ENCODE measurements around the gene CPED1. TPM values are rescaled to one million over a fixed set of nuclear protein-coding genes. Genes with fewer than 3 reads are reported as not detected.

The CPED1 gene
- total RNA-seq, 1 experiment from 2014 or later: 1.8 TPM

DNA sequence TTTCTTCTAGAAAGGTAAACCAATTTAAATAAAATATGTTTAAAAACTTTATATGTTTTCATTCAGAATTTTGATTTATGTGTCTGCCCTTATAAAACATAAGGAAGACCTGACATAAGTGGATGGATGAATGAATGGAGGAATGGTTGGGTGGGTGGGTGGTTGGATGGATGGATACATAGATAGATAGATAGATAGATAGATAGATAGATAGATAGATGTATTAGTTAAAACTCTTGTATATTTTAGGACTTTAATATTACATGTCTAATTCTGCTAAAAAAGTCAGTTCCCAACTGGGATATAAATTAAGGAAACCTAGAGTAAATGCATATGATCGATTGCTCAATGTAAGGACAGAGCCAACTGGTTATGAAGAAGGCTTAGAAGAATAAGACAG lies 184.0 kb downstream of the CPED1 start:
- Histone ChIP-seq H3K4me2 (ENCODE audit: low read length) (no peak overlapping the region), H3K27ac (ENCODE audit: low read length) (no peak overlapping the region), H3F3A (ENCODE audit: low read length, unreplicated experiment) (no peaks in the 10 kb centered on the region), H3K4me3 (ENCODE audit: low read length) (no peak overlapping the region), H3K9ac (ENCODE audit: low read length) (no peak overlapping the region), H4K20me1 (ENCODE audit: low read length) (no peaks in the 10 kb centered on the region), H3K36me3 (ENCODE audit: low read depth, low read length) (no peaks in the 10 kb centered on the region), H3K27me3 (ENCODE audit: low read length) (peaks cover 20% of the 10 kb centered on the region; the same call in 1 of the 2 replicates), H3K4me1 (ENCODE audit: insufficient read depth, low read length) (no peaks in the 10 kb centered on the region), H3K9me3 (ENCODE audit: low read length) (no peaks in the 10 kb centered on the region), H2AFZ (ENCODE audit: low read length) (no peak overlapping the region), H3K79me2 (ENCODE audit: low read length) (no peaks in the 10 kb centered on the region), H3K9me2 (replicated peaks; ENCODE audit: low read length) (no peaks in the 10 kb centered on the region)
- CTCF ChIA-PET: no interaction called here
- ATAC-seq (no peak), DNase-seq (no peak)
- no TSS peak for BruUV-seq (replicated peaks)
- no peak for TF ChIP-seq EZH2 (IDR thresholded peaks at IDR 0.05; ENCODE audit: low read length, unreplicated experiment)
- TF ChIP-seq EZH2phosphoT487 (IDR thresholded peaks at IDR 0.05; ENCODE audit: borderline replicate concordance, low read length): no peak
- TF ChIP-seq, protein P1, sequence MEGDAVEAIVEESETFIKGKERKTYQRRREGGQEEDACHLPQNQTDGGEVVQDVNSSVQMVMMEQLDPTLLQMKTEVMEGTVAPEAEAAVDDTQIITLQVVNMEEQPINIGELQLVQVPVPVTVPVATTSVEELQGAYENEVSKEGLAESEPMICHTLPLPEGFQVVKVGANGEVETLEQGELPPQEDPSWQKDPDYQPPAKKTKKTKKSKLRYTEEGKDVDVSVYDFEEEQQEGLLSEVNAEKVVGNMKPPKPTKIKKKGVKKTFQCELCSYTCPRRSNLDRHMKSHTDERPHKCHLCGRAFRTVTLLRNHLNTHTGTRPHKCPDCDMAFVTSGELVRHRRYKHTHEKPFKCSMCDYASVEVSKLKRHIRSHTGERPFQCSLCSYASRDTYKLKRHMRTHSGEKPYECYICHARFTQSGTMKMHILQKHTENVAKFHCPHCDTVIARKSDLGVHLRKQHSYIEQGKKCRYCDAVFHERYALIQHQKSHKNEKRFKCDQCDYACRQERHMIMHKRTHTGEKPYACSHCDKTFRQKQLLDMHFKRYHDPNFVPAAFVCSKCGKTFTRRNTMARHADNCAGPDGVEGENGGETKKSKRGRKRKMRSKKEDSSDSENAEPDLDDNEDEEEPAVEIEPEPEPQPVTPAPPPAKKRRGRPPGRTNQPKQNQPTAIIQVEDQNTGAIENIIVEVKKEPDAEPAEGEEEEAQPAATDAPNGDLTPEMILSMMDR (conservative IDR thresholded peaks at IDR 0.05; ENCODE audit: low read depth, low read length): no peak
- intact Hi-C loops (cut with micrococcal nuclease): no loop called here
- POLR2A ChIA-PET (ENCODE audit: unreplicated experiment): no interaction called here

DNA sequence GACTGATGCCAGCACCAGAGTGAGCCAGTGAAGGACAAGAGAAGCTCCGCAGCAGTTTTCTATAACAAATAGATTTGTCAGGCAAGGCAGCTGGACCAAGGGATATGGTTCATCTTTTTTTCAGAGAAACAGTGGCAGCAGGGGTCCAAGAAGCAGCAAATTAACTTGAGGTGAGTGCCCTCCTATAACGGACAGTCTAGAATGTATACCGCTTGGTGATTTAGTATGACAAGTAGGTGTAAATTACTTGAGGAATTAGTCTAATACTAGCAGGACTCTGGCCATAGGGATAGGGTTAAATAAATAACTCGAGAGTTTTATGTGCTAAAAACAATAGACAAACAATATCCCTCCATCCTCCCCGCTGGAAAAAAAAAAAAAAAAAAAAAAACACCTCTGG lies 187.3 kb downstream of the CPED1 start:
- TF ChIP-seq EZH2 (IDR thresholded peaks at IDR 0.05; ENCODE audit: low read length, unreplicated experiment) (no peak), EZH2phosphoT487 (IDR thresholded peaks at IDR 0.05; ENCODE audit: borderline replicate concordance, low read length) (no peak)
- TF ChIP-seq, protein P1 (conservative IDR thresholded peaks at IDR 0.05; ENCODE audit: low read depth, low read length): no peak
- H3K9me3 ChIP-seq (ENCODE audit: low read length): no peaks in the 10 kb centered on the region
- H3K79me2 ChIP-seq (ENCODE audit: low read length): no peaks in the 10 kb centered on the region
- intact Hi-C loops (cut with micrococcal nuclease): no loop called here
- no peak overlapping the region for H3K4me2 ChIP-seq (ENCODE audit: low read length)
- H3F3A ChIP-seq (ENCODE audit: low read length, unreplicated experiment): no peaks in the 10 kb centered on the region
- no peaks in the 10 kb centered on the region for H4K20me1 ChIP-seq (ENCODE audit: low read length)
- H3K4me3 ChIP-seq (ENCODE audit: low read length): no peak overlapping the region
- BruUV-seq (replicated peaks): no TSS peak
- no peak for ATAC-seq
- H3K36me3 ChIP-seq (ENCODE audit: low read depth, low read length): no peaks in the 10 kb centered on the region
- no peaks in the 10 kb centered on the region for H3K4me1 ChIP-seq (ENCODE audit: insufficient read depth, low read length)
- H3K27ac ChIP-seq (ENCODE audit: low read length): no peak overlapping the region
- H3K9me2 ChIP-seq (replicated peaks; ENCODE audit: low read length): no peaks in the 10 kb centered on the region
- ChIA-PET CTCF (interaction anchor here (0.6 kb wide), 1 partner anchor 25 kb away, joined by 3 read pairs; no protein-coding TSS in a partner anchor), POLR2A (ENCODE audit: unreplicated experiment) (no interaction called here)
- no peak for DNase-seq
- no peak overlapping the region for H2AFZ ChIP-seq (ENCODE audit: low read length)
- H3K27me3 ChIP-seq (ENCODE audit: low read length): peaks cover 23% of the 10 kb centered on the region; the same call in 1 of the 2 replicates
- no peak overlapping the region for H3K9ac ChIP-seq (ENCODE audit: low read length)

DNA sequence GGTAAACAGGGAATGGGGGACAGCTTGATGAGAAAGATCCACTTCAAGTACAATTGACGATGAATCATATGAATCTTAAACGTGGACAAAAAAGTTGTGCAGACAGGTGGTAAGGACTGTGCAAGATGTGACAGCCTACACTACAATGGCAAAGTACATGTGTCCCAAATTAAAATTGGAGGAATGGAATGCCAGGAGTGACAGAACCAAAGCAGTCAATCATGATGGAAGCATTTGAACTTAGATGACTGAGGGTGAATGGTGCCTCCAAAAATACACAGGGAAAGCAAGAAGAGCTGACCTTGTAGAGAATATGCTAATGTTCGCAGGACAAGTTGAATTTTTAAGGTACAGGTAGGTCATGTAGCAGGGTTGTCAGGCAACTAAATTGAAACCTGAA lies 189.9 kb downstream of the CPED1 start:
- no peaks in the 10 kb centered on the region for H3K9me2 ChIP-seq (replicated peaks; ENCODE audit: low read length)
- ATAC-seq (no peak), DNase-seq (no peak)
- no peaks in the 10 kb centered on the region for H3K36me3 ChIP-seq (ENCODE audit: low read depth, low read length)
- POLR2A ChIA-PET (ENCODE audit: unreplicated experiment): no interaction called here
- H3K9ac ChIP-seq (ENCODE audit: low read length): no peak overlapping the region
- no peak overlapping the region for H3K27ac ChIP-seq (ENCODE audit: low read length)
- no peaks in the 10 kb centered on the region for H4K20me1 ChIP-seq (ENCODE audit: low read length)
- no peak overlapping the region for H3K4me3 ChIP-seq (ENCODE audit: low read length)
- H3K9me3 ChIP-seq (ENCODE audit: low read length): no peaks in the 10 kb centered on the region
- no peaks in the 10 kb centered on the region for H3K4me1 ChIP-seq (ENCODE audit: insufficient read depth, low read length)
- no peak overlapping the region for H3K4me2 ChIP-seq (ENCODE audit: low read length)
- no peaks in the 10 kb centered on the region for H3F3A ChIP-seq (ENCODE audit: low read length, unreplicated experiment)
- H3K79me2 ChIP-seq (ENCODE audit: low read length): no peaks in the 10 kb centered on the region
- TF ChIP-seq, protein P1 (conservative IDR thresholded peaks at IDR 0.05; ENCODE audit: low read depth, low read length): no peak
- no peak for TF ChIP-seq EZH2 (IDR thresholded peaks at IDR 0.05; ENCODE audit: low read length, unreplicated experiment)
- no peak for TF ChIP-seq EZH2phosphoT487 (IDR thresholded peaks at IDR 0.05; ENCODE audit: borderline replicate concordance, low read length)
- peaks cover 27% of the 10 kb centered on the region for H3K27me3 ChIP-seq (ENCODE audit: low read length)
- BruUV-seq (replicated peaks): no TSS peak
- CTCF ChIA-PET: no interaction called here
- intact Hi-C loops (cut with micrococcal nuclease): no loop called here
- no peak overlapping the region for H2AFZ ChIP-seq (ENCODE audit: low read length)

All from PC-3 (cell line).